Activated CD8-positive, alpha-beta memory T cell treated with anti-CD3 and anti-CD28 coated beads for 24 hours (primary cell): ENCODE results near the gene ANKS3.

Source experiments
- DNase-seq: peaks from one replicate; pipeline ENCODE4 v3.0.0-alpha.2; 2020

ANKS3 gene, protein sequence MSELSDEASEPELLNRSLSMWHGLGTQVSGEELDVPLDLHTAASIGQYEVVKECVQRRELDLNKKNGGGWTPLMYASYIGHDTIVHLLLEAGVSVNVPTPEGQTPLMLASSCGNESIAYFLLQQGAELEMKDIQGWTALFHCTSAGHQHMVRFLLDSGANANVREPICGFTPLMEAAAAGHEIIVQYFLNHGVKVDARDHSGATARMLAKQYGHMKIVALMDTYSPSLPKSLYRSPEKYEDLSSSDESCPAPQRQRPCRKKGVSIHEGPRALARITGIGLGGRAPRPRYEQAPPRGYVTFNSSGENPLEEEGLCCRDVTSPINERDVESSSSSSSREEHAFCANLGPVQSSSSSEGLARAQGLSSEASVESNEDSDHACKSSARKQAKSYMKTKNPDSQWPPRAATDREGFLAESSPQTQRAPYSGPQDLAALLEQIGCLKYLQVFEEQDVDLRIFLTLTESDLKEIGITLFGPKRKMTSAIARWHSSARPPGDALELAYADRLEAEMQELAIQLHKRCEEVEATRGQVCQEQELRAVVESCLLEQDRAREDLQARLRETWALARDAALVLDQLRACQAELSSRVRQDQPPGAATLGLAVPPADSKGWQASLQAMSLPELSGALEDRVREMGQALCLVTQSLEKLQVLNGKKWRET

DNA sequence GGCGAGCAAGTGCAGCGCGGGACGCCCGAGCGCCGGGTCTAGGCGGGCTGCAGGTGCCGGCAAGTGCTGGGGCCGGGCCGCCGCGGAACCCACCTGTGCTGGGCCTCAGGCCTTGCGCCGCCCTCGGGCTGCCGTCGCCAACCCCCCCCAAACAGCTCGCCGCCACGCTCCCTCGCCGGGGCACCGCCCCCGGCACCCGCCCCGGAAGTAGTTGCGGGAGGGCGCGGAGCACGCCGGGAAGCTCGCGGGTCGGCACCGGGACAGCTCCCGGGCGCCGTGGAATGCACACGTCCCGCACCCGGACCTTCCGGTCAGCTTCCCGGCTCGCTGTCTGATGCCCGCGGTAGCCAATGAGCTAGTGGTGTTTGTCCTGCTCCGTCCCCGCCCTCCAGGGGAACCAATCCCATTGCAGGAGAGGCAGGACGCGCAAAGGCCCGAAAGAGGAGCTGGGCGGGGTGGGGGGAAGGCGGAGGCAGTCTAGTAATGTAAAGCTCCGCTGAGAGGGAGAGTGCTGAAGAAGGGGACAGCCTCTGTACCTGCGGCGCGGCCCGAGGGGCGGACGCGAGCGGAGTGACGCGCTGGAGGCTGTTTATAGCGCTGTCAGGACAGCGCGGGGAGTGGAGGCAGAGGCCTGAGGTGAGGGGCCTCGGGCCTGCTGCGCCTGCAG is at the start of gene ANKS3, which contains the start of gene DNAAF8:
ANKS3 (minus strand) TSS at position 209 of the 667 bp plus-strand sequence. CDS start 4,122 bp downstream, outside the sequence.
DNAAF8 (plus strand) TSS at position 475 of the 667 bp plus-strand sequence. CDS start 1,978 bp downstream, outside the sequence.
- peak; percentile 92 for DNase-seq

DNA sequence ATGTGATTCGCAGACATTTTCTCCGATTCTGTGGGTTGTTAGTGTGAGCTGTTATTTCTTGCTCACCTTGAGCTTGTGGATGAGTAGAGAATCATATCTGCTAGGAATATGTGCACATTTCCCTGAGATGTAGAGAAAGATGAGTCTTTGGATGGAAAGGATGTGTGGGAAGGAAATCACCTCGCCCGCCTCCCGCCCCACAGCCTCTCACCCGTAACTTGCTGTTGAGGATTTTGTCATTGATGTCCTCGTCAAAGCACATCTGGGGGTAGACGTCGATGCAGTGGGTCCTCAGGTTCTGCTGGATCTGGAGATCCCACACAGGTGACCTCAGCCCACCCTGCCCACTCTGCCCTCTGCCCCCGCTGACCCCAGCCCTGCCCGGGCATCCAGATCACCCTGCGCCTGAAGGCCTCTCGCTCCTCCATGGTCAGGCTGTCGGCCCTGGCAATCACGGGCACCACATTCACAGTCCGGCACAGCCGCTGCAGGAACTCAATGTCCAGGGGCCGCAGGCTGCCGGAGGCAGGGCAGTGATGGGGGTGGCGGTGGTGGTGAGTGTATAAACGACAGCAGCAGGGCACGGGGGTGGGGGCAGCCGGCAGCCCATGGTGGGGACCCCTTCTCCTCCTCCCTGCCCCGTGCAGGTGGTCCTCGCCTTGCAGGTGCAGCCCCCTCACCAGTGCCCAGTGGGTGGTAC is 49.3 kb upstream of the ANKS3 start:
- DNase-seq = no peak

DNA sequence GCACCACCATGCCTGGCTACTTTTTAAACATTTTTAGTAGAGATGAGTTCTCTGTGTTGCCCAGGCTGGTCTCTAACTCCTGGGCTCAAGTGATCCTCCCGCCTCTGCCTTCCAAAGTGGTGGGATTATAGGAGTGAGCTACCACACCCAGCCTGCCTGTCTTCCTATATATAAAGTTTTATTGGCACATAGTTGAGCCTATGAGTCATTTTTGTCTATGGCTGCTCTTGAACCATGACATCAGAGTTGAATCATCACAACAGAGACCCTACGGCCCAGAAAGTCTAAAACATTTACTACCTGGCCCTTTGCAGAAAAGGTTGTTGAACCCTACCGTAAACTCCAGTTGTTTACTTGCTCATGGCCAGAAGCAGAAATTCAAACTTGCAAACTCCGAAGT is 46.2 kb upstream of the ANKS3 start:
- no peak for DNase-seq

DNA sequence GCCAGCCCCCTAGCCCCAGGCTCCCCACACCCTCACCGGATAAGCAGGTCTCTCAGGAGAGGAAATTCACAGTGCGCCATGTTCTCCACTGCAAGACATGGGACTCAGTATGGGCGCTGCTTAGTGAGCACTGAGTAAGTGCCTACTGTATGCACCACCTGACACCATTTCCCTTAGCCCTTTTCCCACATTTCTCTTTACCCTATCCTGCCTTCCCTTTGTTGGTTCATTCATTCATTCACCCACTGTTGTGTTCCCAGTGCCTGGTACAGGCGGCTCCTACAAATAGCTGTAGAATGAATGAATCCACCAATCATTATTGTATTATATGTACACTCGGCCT is 44.0 kb upstream of the ANKS3 start:
- no peak for DNase-seq

DNA sequence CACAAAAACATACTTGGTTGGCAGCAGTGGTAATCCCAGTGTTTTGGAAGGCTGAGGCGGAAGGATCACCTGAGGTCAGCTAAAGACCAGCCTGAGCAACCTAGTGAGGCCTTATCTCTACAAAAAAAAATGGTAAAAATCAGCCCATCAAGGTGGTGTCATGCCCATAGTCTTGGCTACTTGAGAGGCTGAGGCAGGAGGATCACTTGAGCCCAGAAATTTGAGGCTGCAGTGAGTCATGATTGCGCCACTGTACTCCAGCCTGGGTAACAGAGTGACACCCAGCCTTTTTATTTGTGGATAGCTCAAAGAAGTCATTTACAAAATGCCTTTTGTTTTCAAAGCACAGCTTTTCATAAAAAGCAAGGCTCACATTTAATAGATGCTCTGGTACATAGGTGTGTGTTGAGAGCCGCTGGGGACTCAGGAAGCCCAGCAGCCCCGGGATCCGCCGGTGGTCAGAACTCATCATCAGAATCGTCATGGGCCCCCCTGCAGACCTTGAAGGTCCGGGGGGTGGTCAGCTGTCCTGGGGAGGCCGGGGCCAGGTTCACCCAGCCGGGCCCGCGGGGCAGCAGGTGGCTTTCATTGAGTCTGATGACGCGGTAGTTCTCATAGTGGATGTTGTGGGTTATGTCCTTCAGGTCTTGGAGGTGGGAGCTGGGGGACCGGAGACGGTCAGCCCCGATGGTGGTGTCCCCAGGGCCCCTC is 43.4 kb upstream of the ANKS3 start:
- no peak for DNase-seq

DNA sequence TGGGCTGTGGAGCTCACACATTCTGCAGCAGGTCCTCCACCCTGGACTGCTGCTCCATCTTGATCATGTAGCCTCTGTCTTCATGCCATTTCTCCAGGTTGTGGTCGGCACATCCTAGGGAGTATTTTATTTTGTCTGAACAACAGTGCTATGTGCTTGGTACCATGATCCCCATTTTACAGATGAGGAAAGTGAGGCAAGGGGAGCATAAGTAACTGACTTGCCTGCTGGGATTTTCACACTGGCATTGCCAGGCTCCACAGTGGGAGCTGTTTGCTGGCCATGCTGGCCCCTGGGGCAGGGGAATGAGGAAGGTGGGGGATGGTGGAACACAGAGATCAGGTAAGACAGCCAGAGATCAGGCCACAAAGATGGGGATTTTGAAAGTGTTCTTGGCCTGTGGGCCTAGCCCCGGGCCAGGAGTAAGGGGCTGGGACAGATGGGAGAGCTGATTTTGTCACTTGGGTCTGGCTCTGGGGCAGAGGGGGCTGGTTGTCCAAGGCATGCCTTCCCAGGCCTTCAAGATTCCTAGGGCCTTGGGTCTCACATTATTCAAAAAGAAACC is 42.2 kb upstream of the ANKS3 start:
- DNase-seq = no peak

DNA sequence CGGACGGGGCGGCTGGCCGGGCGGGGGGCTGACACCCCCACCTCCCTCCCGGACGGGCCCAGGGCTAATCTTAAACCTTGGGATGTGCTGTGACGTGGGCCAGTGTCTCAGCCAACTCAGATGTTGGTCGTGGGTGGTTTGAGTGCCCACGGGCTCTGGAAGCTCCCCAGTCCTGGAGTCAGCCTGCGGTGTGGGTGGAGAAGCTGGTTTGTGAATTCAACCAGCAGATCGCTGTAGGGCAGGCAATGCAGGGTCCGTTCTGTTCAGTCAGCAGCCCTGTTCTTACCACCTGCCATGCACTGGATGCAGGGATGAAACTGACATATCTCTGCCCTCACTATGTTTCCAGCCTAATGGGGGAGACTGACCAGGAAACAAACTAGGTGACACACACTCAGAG is 40.9 kb upstream of the ANKS3 start:
- no peak for DNase-seq

DNA sequence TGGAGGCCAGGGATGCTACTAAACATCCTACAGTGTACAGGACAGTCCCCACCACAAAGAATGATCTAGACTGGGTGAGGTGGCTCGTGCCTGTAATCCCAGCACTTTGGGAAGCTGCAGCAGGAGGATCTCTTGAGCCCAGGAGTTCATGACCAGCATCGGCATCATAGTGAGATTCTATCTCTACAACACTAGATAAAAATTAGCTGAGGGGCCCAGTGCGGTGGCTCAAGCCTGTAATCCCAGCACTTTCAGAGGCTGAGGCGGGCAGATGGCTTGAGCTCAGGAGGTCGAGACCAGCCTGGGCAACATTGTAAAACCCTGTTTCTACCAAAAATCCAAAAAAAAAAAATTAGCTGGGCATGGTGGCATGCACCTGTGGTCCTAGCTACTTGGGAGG is 38.3 kb upstream of the ANKS3 start:
- no peak for DNase-seq

DNA sequence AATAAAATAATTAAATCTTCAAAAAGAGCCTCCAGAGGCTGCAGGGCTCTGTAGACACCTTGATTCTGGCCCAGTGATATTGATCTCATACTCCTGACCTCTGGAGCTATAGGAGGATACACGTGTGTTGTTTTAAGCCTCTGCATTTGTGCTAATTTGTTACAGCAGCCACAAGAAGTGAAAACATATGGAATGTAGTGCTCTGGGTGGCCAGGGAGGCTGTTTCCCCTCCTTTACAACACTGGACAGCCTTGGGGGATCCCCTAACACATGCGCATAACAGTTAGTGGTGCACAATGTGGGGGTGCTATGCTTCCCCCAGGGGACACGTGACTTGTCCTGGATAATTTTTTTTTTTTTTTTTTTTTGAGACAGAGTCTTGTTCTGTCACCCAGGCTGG is 37.6 kb upstream of the ANKS3 start:
- no peak for DNase-seq

DNA sequence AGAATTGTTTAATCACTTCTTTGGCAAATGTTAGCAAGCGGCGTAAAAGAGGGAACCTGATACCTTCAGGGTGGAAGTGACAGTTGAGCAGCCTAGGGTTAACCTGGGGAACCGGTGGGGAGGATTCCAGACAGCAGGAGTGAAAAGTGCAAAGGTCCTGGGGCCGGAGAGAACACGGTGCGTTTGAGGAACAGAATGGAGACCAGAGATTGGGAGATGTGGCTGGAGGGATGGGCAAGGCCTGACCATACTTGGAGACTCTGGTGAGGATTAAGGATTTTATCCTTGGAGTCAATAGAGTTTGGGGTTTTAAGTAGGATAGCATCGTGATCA is 35.2 kb upstream of the ANKS3 start:
- DNase-seq = no peak

DNA sequence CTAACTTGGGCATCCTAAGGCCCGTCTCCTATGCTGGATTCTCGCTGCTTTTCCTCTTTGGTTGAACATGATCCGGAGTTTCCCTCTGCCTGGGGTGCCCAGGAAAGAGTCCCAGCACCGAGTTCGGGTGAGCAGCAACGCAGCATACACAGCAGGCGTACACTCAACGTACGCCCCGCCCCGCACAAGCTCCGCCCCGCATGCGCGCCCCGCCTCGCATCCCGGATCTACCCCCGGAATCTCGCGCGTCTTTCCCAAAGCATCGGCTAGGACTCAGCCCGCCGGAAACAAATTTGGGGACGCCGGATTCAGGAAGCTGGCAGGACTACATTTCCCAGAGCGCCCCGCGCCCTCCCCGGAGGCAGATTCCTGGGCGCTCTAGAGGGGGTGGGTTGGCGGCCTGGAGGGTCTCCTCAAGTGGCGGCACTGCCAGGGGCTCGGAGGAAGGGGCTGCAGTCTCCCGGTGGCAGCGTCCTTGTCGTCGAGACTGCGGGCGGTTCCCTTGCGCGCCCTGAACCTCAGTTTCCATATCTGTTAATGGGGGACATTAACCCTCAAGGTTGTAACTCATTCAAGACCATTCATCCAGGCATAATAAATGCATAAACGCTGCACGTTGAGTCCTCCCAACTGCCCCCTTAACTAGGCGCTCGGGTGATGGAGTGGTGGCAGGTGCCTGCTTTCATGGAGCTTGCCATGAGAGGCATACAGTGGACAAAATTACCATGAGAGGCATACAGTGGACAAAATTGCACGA is 34.7 kb upstream of the ANKS3 start:
- DNase-seq = peak; percentile 97

DNA sequence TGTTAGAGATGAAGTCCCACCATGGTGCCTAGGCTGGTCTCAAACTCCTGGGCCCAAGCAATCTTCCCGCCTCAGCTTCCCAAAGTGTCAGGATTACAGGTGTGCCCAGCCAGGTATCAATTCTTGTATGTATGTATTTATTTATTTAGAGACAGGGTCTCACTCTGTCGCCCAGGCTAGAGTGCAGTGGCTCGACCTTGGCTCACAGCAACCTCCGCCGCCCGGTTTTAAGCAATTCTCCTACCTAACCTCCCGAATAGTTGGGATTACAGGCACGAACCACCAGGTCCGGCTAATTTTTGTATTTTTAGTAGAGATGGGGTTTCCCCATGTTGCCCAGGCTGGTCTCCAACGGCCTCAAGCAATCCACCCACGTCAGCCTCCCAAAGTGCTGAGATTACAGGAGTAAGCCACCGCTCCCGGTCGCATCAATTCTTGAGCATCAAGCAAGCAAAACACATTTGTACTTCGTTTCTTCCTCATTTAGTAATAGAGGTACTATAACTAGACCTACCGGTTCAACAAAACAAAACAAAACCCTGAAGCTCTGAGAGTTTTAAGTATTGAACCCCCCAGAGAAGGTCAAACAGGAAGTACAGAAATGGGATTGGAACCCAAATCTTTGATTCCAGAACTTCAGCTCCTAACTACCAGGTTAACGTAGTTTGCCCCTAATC is 33.9 kb upstream of the ANKS3 start:
- peak; percentile 59 for DNase-seq

DNA sequence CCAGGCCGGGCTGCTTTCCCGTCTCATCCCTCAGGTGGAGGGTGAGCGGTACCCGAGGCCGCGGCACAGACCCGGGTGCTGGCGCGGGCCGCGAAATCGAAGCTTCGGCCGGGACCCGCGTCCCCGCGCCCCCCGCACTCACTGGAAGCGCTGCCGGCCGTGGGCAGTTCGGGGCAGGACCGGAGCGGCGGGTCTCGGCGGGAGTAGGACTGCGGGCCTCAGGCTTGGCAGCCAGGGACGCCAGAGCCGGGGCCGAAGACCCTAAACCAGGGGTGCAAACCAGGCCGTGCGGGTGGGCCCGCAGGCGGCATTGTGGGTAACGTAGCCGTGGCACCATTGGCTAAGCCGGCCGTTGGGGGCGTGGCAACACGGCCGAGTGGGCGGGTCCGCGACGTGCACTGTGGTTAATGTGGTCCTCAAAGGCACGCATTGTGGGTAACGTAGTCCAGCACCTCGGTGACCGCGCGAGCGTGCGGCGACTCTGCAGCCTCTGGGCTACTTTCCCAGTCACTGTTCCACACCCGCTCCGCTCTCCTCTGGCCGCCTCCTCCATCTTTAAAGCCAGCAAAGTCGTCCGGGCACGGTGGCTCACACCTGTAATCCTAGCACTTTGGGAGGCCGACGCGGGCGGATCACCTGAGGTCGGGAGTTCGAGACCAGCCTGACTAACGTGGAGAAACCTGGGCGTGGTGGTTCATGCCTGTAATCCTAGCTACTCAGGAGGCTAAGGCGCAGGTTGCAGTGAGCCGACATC is 33.0 kb upstream of the ANKS3 start, which contains the start of gene ZNF500:
ZNF500 (minus strand) TSS at position 288 of the 754 bp plus-strand sequence. CDS start 1,184 bp downstream, outside the sequence.
- peak; percentile 100 for DNase-seq

DNA sequence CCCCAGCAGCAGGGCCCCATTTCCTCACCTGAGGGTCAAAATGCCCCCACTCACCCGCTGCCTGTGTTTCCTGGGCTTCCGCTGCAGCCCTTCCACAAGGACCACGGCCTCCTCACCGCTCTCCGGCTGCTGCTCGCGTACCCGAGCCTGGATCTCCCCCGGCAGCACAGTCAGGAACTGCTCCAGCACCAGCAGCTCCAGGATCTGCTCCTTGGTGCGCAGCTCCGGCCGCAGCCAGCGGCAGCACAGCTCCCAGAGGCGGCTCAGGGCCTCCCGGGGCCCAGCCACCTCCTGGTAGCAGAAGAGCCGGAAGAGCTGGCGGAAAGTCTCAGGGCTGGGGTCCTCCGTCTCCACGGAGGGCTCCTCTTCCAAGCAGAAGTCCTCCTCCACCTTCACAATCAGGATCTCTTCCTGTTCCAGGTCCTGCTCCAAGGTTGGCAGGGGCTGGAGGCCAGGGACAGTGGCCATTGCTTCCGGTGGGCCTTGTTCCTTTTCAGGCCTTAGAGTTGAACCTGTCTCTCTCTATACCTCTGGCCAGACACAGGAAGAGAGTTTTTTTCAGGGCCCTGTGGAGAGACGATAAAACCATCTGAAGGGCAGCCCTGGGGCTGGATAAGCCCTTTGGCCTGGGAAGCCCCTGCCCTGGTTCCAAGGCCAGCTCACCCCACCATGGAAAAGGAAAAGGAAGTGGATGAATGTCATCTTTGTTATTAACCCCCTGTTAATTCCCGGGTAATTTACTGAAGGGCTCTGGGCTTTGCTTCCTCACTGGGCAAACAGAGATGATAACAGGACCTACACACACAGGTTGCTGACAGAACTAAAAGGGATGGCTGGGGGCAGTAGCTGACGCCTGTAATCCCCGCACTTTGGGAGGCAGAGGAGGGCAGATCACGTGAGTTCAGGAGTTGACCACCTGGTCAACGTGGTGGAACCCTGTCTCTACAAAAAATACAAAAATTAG is 31.7 kb upstream of the ANKS3 start:
- DNase-seq = no peak

DNA sequence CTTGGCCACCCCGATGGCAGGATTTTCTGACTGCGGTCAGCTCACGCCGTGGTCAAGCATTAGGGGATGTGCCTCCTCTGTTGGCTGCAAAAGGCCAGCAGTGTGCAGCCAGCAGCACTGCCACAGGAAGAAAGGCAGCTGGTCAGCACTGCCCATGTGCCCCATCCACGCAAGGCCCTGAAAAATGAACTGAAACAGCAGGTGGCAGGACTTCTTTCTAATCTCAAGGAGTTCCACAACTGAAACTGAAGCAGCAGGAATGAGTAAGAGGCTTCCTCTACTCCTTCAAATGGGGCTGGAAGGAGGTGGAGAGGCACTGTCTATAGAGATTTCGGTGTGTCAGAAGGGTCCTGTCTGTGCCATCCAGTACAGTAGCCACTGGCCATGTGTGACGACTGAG is 29.7 kb upstream of the ANKS3 start:
- DNase-seq = no peak

DNA sequence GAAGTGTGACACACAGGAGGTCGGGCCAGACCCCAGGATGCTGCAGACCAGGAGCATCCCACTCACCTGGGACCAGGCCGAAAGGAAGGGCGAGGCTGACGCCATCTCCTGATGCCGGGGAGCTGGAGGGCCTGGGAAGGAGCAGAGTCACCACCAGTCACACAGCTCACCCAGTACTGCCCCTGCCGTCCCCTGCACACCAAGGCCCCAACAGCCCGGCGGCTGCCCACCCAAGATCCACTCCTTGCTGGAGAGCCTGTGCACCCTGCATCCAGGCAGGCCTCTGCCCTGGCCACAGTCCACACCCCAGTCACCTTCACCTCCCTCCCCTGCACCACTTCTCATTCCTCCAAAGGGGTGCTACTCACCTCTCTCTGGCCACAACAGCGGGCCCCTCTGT is 28.1 kb upstream of the ANKS3 start:
- DNase-seq = no peak

DNA sequence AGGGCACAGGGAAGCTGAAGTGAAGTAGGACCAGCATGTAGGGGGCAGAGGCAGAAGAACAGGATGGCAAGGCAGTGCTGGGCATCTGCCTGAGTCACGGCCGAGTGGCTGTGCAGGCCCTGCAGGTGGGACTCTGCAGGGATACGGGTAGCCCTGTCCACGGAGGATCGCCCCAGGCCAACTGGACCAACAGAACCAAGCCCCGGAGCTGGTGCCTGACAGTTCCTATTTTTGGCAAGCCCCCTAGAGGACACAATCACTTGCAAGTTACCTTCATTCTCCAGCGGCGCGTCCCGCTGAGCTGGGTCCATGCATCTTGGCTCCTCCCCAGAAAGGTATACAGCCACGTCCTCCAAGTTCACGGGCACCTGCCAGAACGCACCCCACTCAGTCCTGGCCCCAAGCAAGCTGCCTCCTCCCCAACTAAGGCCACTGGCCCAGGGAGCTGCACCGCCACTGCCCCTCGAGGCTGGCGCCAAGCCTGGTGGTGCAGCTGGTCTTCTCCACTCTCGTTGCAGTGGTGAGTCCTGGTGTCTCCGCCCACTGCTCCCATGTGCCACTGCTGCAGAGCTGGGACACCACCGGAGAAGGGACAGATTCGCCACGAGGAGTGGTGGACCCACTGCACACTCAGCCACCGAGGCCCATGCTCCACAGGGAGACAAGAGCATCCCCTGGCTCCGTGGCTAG is 26.3 kb upstream of the ANKS3 start:
- DNase-seq = no peak

DNA sequence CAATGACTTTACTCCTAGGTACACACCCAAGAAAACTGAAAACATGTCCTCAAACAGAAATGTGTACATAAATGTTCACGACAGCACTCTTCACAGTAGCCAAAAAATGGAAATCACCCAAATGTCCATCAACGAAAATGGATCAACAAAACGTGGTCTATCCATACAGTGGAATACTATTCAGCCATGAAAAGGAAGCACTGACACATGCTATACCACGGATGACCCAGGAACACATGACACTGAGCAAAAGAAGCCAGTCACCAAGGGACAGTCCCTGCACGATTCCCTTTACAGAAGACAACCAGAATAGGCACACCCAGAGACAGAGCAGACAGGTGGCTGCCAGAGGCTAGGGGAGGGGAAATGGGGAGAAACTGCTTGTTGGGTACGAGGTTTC is 21.6 kb upstream of the ANKS3 start:
- no peak for DNase-seq
